A673 (cell line): ENCODE data around the gene TFR2.

Experiments used
- CTCF ChIP-seq: fragments of 300-800, 200-600 bp; sonication (generic); conservative IDR thresholded peaks from 2 replicates; pipeline ENCODE4 v1.5.1; 2017; ENCODE audit warnings: low read depth, mild to moderate bottlenecking, antibody characterized with exemption, low read length, moderate library complexity, mixed read lengths
- EZH2 ChIP-seq: fragments of 200-600 bp; sonication (generic); IDR thresholded peaks from 2 replicates; pipeline ENCODE4 v1.6.1; 2017; ENCODE audit warnings: borderline replicate concordance, low read depth, mild to moderate bottlenecking, mixed read lengths, antibody characterized with exemption, low read length; ENCODE audit not compliant: poor library complexity, severe bottlenecking

GRCh38 chr7:100639995-100640516 is 1.3 kb downstream of the TFR2 start:
- TF ChIP-seq EZH2 = no peak
- no peak for TF ChIP-seq CTCF
